Progenitor cell of endocrine pancreas (in vitro differentiated cells): ENCODE results near the gene MYG1. TPM values are rescaled to one million over a fixed set of nuclear protein-coding genes. Genes with fewer than 3 reads are reported as not detected.

Experiments used
- DNase-seq: peaks from one replicate; pipeline ENCODE4 v3.0.0; 2021; ENCODE audit warnings: low spot score; ENCODE audit not compliant: unreplicated experiment
- H3K27ac Mint-ChIP-seq: 2 replicates; pipeline ENCODE4 v1.8.0; 2021; ENCODE audit warnings: mild to moderate bottlenecking, moderate library complexity, mixed read lengths
- H3K27me3 Mint-ChIP-seq: 2 replicates; pipeline ENCODE4 v1.8.0; 2021; ENCODE audit warnings: mixed read lengths
- H3K36me3 Mint-ChIP-seq: 2 replicates; pipeline ENCODE4 v1.8.0; 2022; ENCODE audit warnings: mixed read lengths; ENCODE audit not compliant: insufficient read depth
- H3K4me1 Mint-ChIP-seq: 2 replicates; pipeline ENCODE4 v1.8.0; 2021; ENCODE audit warnings: low read depth, mixed read lengths
- H3K4me3 Mint-ChIP-seq: 2 replicates; pipeline ENCODE4 v1.8.0; 2021; ENCODE audit warnings: low read depth, mild to moderate bottlenecking, moderate library complexity, mixed read lengths
- H3K9me3 Mint-ChIP-seq: 2 replicates; pipeline ENCODE4 v1.8.0; 2021; ENCODE audit warnings: low read depth, mixed read lengths
- CTCF ChIP-seq: fragments of 200-600 bp; sonication (generic); IDR thresholded peaks from one replicate; pipeline ENCODE4 v1.5.0; 2021; ENCODE audit warnings: antibody characterized with exemption, mild to moderate bottlenecking; ENCODE audit not compliant: unreplicated experiment
- total RNA-seq: library from RNA; stranded (reverse); gene quantifications from 2 replicates; pipeline ENCODE4 v1.2.1, GENCODE V29; 2021

Gene MYG1
- total RNA-seq, 1 donor from 2014 or later: 58.9 TPM

GRCh38 chr12:53277981-53278380 lies 21.5 kb upstream of the MYG1 start:
- no peak for TF ChIP-seq CTCF
- DNase-seq: no peak
- H3K4me3 Mint-ChIP-seq: no peak overlapping the region
- no peaks in the 10 kb centered on the region for H3K4me1 Mint-ChIP-seq
- no peaks in the 10 kb centered on the region for H3K9me3 Mint-ChIP-seq
- H3K27ac Mint-ChIP-seq: no peak overlapping the region
- no peaks in the 10 kb centered on the region for H3K27me3 Mint-ChIP-seq
- peaks cover 8% of the 10 kb centered on the region for H3K36me3 Mint-ChIP-seq

DNA sequence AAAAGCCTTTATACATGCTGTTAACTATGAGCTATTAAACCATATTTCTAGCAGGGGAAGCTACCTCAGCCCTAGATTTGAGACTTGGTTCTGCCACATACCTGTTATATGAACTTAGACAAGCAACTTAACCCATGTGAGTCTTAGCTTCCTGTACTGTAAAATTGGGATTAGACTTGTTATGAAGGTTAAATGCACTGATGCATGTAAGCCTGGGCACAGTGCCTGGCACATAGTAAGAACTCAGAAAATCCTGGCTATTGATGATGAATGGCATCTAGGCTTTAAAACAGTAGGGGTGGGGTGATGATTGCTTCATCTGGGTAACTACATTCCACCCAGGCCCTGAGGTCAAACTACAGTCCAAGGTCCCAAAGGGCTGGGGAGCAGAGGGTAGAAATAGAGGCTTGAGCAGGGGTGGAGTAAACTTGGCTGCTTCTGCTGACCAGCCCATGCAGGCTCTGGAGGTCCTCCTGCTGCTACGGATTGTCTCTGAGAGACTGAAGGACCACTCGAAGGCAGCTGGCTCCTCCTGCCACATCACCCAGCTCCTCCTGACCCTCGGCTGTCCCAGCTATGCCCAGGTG lies 20.1 kb upstream of the MYG1 start:
- Mint-ChIP-seq H3K9me3 (no peaks in the 10 kb centered on the region), H3K4me3 (no peak overlapping the region), H3K27ac (no peak overlapping the region), H3K36me3 (peaks cover 11% of the 10 kb centered on the region), H3K27me3 (no peaks in the 10 kb centered on the region), H3K4me1 (no peaks in the 10 kb centered on the region)
- no peak for TF ChIP-seq CTCF
- no peak for DNase-seq

- H3K9me3 Mint-ChIP-seq: no peaks in the 10 kb centered on the region
- H3K36me3 Mint-ChIP-seq: peaks cover 11% of the 10 kb centered on the region
- no peaks in the 10 kb centered on the region for H3K4me1 Mint-ChIP-seq
- H3K27me3 Mint-ChIP-seq: no peaks in the 10 kb centered on the region
- no peak for DNase-seq
- no peak overlapping the region for H3K4me3 Mint-ChIP-seq
- no peak overlapping the region for H3K27ac Mint-ChIP-seq
- no peak for TF ChIP-seq CTCF
These were observed 19.5 kb upstream of the MYG1 start for GRCh38 chr12:53279888-53280498.

DNA sequence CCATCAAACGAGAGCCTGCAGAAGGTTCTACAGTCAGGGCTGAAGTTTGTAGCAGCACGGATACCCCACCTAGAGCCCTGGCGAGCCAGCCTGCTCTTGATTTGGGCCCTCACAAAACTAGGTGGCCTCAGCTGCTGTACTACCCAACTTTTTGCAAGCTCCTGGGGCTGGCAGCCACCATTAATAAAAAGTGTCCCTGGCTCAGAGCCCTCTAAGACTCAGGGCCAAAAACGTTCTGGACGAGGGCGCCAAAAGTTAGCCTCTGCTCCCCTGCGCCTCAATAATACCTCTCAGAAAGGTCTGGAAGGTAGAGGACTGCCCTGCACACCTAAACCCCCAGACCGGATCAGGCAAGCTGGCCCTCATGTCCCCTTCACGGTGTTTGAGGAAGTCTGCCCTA lies 13.0 kb upstream of the MYG1 start:
- Mint-ChIP-seq H3K27me3 (no peaks in the 10 kb centered on the region), H3K27ac (no peak overlapping the region), H3K36me3 (peaks cover 10% of the 10 kb centered on the region), H3K4me3 (no peak overlapping the region), H3K9me3 (no peaks in the 10 kb centered on the region), H3K4me1 (no peaks in the 10 kb centered on the region)
- DNase-seq: no peak
- TF ChIP-seq CTCF: no peak

DNA sequence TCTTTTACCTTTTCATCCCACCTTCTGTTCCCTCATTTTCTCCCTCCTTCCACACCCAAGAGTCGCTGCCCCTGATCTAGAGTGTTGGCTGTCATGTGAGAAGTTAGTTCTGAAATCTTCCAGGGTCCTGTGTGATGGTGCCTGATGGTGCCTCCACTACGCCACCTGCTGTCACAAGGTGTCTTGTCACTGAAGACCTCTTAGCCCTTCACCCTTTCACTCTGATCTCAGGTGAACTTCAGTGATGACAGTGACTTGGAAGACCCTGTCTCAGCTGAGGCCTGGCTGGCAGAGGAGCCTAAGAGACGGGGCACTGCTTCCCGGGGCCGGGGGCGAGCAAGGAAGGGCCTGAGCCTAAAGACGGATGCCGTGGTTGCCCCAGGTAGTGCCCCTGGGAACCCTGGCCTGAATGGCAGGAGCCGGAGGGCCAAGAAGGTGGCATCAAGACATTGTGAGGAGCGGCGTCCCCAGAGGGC lies 11.7 kb upstream of the MYG1 start:
- Mint-ChIP-seq H3K27me3 (no peaks in the 10 kb centered on the region), H3K4me3 (no peak overlapping the region), H3K27ac (no peak overlapping the region), H3K9me3 (no peaks in the 10 kb centered on the region), H3K36me3 (peaks cover 8% of the 10 kb centered on the region), H3K4me1 (no peaks in the 10 kb centered on the region)
- TF ChIP-seq CTCF: peak; percentile 62
- DNase-seq: peak; percentile 26
